ENCODE results near the gene APBB3. TPM values are rescaled to one million over a fixed set of nuclear protein-coding genes. Genes with fewer than 3 reads are reported as not detected.
"Not testable (repeated sequence)": the region's sequence is repeated elsewhere in the genome, so short reads cannot be mapped to it uniquely, and the experiment has no call there.

Gene APBB3
- total RNA-seq, result 10 to 100 TPM; 20.0 to 24.8 TPM

- DNase-seq (peak; percentile 99), ATAC-seq (peak; percentile 93)
- H3K27me3 Mint-ChIP-seq, result no peaks in the 10 kb centered on the region
- H3K4me1 Mint-ChIP-seq, result peaks cover 50% of the 10 kb centered on the region
- H3K9me3 Mint-ChIP-seq (ENCODE audit: low read depth), result no peaks in the 10 kb centered on the region
- H3K4me3 Mint-ChIP-seq, result peak within 1 kb of the TSS; percentile 94
- CTCF ChIA-PET, result interaction anchor here (0.9 to 1.6 kb wide), 5 partner anchors 7 to 83 kb away, joined by 3 to 9 read pairs (median 4); partner anchors contain the start of genes CD14, IK, NDUFA2 and SRA1
- H3K27ac Mint-ChIP-seq, result peak within 1 kb of the TSS; percentile 95
- H3K36me3 Mint-ChIP-seq, result peaks cover 30% of the 10 kb centered on the region
These were observed at the start of gene APBB3, which contains the start of gene SLC35A4 for GRCh38 chr5:140564196-140565023. APBB3 (minus strand) TSS chr5:140564598; CDS start chr5:140564245, 353 bp downstream. SLC35A4 (plus strand) TSS chr5:140564828; CDS start chr5:140567170, 2,342 bp downstream.

- Mint-ChIP-seq H3K4me3 (no peak overlapping the region), H3K27ac (no peak overlapping the region), H3K36me3 (no peaks in the 10 kb centered on the region), H3K4me1 (peaks cover 9% of the 10 kb centered on the region), H3K27me3 (peaks cover 8% of the 10 kb centered on the region), H3K9me3 (ENCODE audit: low read depth) (no peaks in the 10 kb centered on the region)
- CTCF ChIA-PET, result no interaction called here
- ATAC-seq (no peak), DNase-seq (no peak)
These were observed 46.7 kb upstream of the APBB3 start for GRCh38 chr5:140611020-140611521.

GRCh38 chr5:140609126-140609525 lies 44.7 kb upstream of the APBB3 start:
- Mint-ChIP-seq H3K27me3 (peaks cover 13% of the 10 kb centered on the region), H3K36me3 (no peaks in the 10 kb centered on the region), H3K4me1 (peaks cover 9% of the 10 kb centered on the region), H3K9me3 (ENCODE audit: low read depth) (no peaks in the 10 kb centered on the region), H3K4me3 (no peak overlapping the region), H3K27ac (no peak overlapping the region)
- DNase-seq (no peak), ATAC-seq (no peak)
- CTCF ChIA-PET, result no interaction called here

- no peak for ATAC-seq
- DNase-seq, result no peak
- CTCF ChIA-PET, result no interaction called here
These were observed 44.3 kb upstream of the APBB3 start for GRCh38 chr5:140608722-140609121.

GRCh38 chr5:140607031-140607430 lies 42.6 kb upstream of the APBB3 start:
- ATAC-seq, result no peak
- Mint-ChIP-seq H3K9me3 (ENCODE audit: low read depth) (no peaks in the 10 kb centered on the region), H3K4me1 (peaks cover 5% of the 10 kb centered on the region), H3K4me3 (no peak overlapping the region), H3K36me3 (no peaks in the 10 kb centered on the region), H3K27ac (no peak overlapping the region), H3K27me3 (peaks cover 8% of the 10 kb centered on the region)
- CTCF ChIA-PET, result no interaction called here
- DNase-seq, result no peak

More at GRCh38 chr5:140608722-140609121, 44.3 kb upstream of the APBB3 start:
- Mint-ChIP-seq H3K4me3 (no peak overlapping the region), H3K36me3 (no peaks in the 10 kb centered on the region), H3K9me3 (ENCODE audit: low read depth) (no peaks in the 10 kb centered on the region), H3K4me1 (peaks cover 9% of the 10 kb centered on the region), H3K27ac (no peak overlapping the region), H3K27me3 (peaks cover 13% of the 10 kb centered on the region)

- Mint-ChIP-seq H3K27ac (no peak overlapping the region), H3K4me1 (peaks cover 2% of the 10 kb centered on the region), H3K36me3 (no peaks in the 10 kb centered on the region), H3K4me3 (no peak overlapping the region), H3K27me3 (peaks cover 8% of the 10 kb centered on the region), H3K9me3 (ENCODE audit: low read depth) (no peaks in the 10 kb centered on the region)
- CTCF ChIA-PET, result no interaction called here
- no peak for DNase-seq
- no peak for ATAC-seq
These were observed 41.5 kb upstream of the APBB3 start for GRCh38 chr5:140605879-140606278.

- H3K27ac Mint-ChIP-seq, result no peak overlapping the region
- no peaks in the 10 kb centered on the region for H3K9me3 Mint-ChIP-seq (ENCODE audit: low read depth)
- H3K27me3 Mint-ChIP-seq, result peaks cover 5% of the 10 kb centered on the region
- no peak overlapping the region for H3K4me3 Mint-ChIP-seq
- no peaks in the 10 kb centered on the region for H3K36me3 Mint-ChIP-seq
- no peaks in the 10 kb centered on the region for H3K4me1 Mint-ChIP-seq
- no peak for DNase-seq
- ATAC-seq, result no peak
- CTCF ChIA-PET, result no interaction called here
These were observed 39.3 kb upstream of the APBB3 start for GRCh38 chr5:140603734-140604133.

- H3K4me3 Mint-ChIP-seq; H3K27me3 Mint-ChIP-seq; DNase-seq; H3K4me1 Mint-ChIP-seq; H3K36me3 Mint-ChIP-seq; ATAC-seq; CTCF ChIA-PET; H3K27ac Mint-ChIP-seq; H3K9me3 Mint-ChIP-seq (ENCODE audit: low read depth): not testable (repeated sequence)
These were observed 39.0 kb upstream of the APBB3 start for GRCh38 chr5:140603446-140603698.

GRCh38 chr5:140602147-140602546 lies 37.7 kb upstream of the APBB3 start:
- peaks cover 5% of the 10 kb centered on the region for H3K27me3 Mint-ChIP-seq
- CTCF ChIA-PET, result no interaction called here
- ATAC-seq, result no peak

GRCh38 chr5:140600096-140600495 lies 35.7 kb upstream of the APBB3 start:
- Mint-ChIP-seq H3K4me1 (no peaks in the 10 kb centered on the region), H3K9me3 (ENCODE audit: low read depth) (no peaks in the 10 kb centered on the region), H3K36me3 (no peaks in the 10 kb centered on the region), H3K4me3 (no peak overlapping the region), H3K27me3 (no peaks in the 10 kb centered on the region), H3K27ac (no peak overlapping the region)
- CTCF ChIA-PET, result no interaction called here
- no peak for DNase-seq
- no peak for ATAC-seq

More at GRCh38 chr5:140602147-140602546, 37.7 kb upstream of the APBB3 start:
- no peak for DNase-seq
- no peaks in the 10 kb centered on the region for H3K4me1 Mint-ChIP-seq
- H3K9me3 Mint-ChIP-seq (ENCODE audit: low read depth), result no peaks in the 10 kb centered on the region
- no peak overlapping the region for H3K4me3 Mint-ChIP-seq
- no peaks in the 10 kb centered on the region for H3K36me3 Mint-ChIP-seq
- H3K27ac Mint-ChIP-seq, result no peak overlapping the region

- ATAC-seq, result no peak
- no peaks in the 10 kb centered on the region for H3K4me1 Mint-ChIP-seq
These were observed 34.4 kb upstream of the APBB3 start for GRCh38 chr5:140598836-140599235.

GRCh38 chr5:140596321-140596741 lies 31.9 kb upstream of the APBB3 start:
- CTCF ChIA-PET, result no interaction called here
- Mint-ChIP-seq H3K27ac (no peak overlapping the region), H3K4me1 (no peaks in the 10 kb centered on the region), H3K4me3 (no peak overlapping the region), H3K27me3 (no peaks in the 10 kb centered on the region), H3K36me3 (no peaks in the 10 kb centered on the region), H3K9me3 (ENCODE audit: low read depth) (no peaks in the 10 kb centered on the region)
- ATAC-seq (no peak), DNase-seq (no peak)

More at GRCh38 chr5:140598836-140599235, 34.4 kb upstream of the APBB3 start:
- H3K36me3 Mint-ChIP-seq, result no peaks in the 10 kb centered on the region
- H3K27ac Mint-ChIP-seq, result no peak overlapping the region
- H3K9me3 Mint-ChIP-seq (ENCODE audit: low read depth), result no peaks in the 10 kb centered on the region
- no peak for DNase-seq
- H3K4me3 Mint-ChIP-seq, result no peak overlapping the region
- CTCF ChIA-PET, result no interaction called here
- H3K27me3 Mint-ChIP-seq, result no peaks in the 10 kb centered on the region

- no peak overlapping the region for H3K4me3 Mint-ChIP-seq
- DNase-seq, result no peak
- no peaks in the 10 kb centered on the region for H3K27me3 Mint-ChIP-seq
- H3K4me1 Mint-ChIP-seq, result no peaks in the 10 kb centered on the region
- no peak overlapping the region for H3K27ac Mint-ChIP-seq
- ATAC-seq, result no peak
- no peaks in the 10 kb centered on the region for H3K36me3 Mint-ChIP-seq
- H3K9me3 Mint-ChIP-seq (ENCODE audit: low read depth), result no peaks in the 10 kb centered on the region
- CTCF ChIA-PET, result no interaction called here
These were observed 31.3 kb upstream of the APBB3 start for GRCh38 chr5:140595538-140596300.

- Mint-ChIP-seq H3K27ac (no peak overlapping the region), H3K9me3 (ENCODE audit: low read depth) (no peaks in the 10 kb centered on the region), H3K36me3 (no peaks in the 10 kb centered on the region), H3K4me1 (no peaks in the 10 kb centered on the region), H3K4me3 (no peak overlapping the region), H3K27me3 (no peaks in the 10 kb centered on the region)
- CTCF ChIA-PET, result interaction anchor here (0.6 kb wide), 1 partner anchor 169 kb away, joined by 3 read pairs; no protein-coding TSS in a partner anchor
- ATAC-seq (no peak), DNase-seq (no peak)
These were observed 29.8 kb upstream of the APBB3 start for GRCh38 chr5:140594169-140594568.

Data from activated CD8-positive, alpha-beta memory T cell treated with anti-CD3 and anti-CD28 coated beads, Interleukin-2, amount 10 ng/mL, durations not matched to agents 7 days and 5 days (primary cell).